Stimulated activated CD8-positive, alpha-beta memory T cell treated with anti-CD3 and anti-CD28 coated beads, Interleukin-7, amount 100 ng/mL, for 48 hours (primary cell): Measurements from ENCODE around the gene SPATS1.
"Not testable (repeated sequence)": the region's sequence is repeated elsewhere in the genome, so short reads cannot be mapped to it uniquely, and the experiment has no call there.

Experiments used
- DNase-seq, 2 donors: peaks; one replicate each; pipeline ENCODE4 v3.0.0-alpha.2; 2020; ENCODE audit warnings: low read depth in 1 of 2; ENCODE audit errors: extremely low read depth in 1 of 2

SPATS1 gene

DNA sequence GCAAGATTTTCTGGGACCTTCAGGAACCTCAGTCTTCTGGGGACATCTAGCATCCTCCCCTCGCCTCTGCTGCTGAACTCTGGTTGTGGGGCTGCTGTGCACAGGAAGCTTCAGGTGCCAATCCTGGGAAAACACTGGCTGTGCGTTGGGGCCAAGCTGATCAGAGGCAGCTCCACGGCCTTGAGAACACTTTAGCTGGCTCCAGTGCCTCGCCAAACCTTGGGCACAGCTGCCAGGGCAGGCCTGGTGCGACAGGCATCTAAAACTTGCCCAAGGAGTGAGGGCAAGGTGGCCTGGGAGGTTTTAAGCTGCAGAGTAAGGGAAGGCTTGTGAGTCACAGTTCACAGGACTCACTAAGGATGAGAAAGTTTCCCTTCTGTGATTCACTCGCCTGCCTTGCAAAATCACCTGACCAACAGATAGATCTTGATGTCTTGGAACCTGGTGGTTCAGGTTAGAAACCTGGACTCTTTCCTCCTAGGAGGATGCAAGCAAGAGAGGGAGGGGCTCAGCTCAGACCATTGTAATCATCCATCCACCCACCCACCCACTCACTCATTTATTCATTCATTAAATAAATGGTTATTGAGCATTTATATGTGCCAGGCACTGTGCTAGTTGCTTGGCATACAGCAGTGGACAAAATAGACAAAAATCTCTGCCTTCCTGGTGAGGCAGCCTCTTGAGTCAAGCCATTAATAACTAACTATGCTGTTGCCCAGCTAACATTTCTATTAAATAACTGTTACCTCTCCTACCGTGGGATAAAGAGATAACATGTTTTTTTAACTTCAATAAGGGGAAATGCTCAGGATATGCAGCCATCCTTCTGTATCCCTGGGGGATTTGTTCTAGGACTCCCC lies 2.5 kb upstream of the SPATS1 start:
- DNase-seq = peak in 1 of 2 donors; percentile 17

DNA sequence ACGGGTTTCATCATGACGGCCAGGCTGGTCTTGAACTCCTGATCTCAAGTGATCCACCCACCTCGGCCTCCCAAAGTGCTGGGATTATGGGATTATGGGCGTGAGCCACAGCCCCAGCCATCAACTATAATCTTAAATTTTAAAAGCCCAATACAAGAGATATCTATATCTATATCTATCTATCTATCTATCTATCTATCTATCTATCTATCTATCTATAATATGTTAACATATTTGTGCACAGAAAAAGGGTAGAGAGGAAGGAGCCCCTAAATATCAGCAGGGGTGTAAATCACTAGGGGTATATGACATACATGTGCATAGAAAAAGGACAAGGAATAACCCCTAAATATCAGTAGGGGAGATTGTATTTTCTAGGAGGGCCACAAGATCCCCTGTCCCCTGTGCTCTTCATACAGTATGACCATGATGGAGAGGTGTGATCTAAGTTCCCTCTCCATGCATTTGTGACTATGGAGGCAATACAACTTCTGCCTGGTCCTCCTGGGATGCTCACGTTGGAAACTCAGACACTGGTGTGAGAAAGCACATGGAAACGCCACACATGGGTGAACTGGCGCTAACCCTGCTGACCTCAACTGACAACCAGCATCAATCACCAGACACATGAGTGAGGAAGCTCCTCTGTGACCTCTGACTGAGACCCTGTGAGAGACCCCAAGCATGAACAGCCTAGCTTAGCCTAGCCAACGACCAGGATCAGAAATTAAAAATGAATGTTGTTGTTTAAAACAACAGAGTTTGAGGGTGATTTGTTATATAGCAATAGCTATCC lies 1.2 kb upstream of the SPATS1 start:
- DNase-seq = no peak

DNA sequence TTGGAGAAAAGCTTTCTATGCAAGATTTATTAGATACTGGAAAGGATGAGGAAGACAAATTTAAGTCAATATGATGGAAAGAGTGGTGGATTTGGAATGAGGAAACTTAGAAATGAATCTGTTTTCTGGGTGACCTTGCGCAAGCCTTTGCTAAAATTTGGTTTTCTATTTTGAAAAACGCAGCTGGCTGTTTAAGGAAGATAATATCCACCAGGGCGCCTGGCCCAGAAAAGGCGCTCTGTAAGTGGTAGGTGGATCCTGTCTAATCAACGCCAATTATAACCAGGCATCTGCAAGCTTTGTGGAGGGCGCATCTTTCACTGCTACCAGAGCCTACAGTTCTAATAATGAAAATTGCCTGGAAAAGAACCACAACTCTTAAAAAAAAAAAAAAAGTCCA lies 398 bp upstream of the SPATS1 start:
- no peak for DNase-seq

DNA sequence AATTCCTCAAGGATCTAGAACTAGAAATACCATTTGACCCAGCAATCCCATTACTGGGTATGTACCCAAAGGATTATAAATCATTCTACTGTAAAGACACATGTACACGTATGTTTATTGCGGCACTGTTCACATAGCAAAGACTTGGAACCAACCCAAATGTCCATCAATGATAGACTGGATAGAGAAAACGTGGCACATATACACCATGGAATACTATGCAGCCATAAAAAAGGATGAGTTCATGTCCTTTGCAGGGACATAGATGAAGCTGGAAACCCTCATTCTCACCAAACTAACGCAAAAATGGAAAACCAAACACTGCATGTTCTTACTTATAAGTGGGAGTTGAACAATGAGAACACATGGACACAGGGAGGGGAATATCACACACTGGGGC lies 4.4 kb downstream of the SPATS1 start:
- DNase-seq = not testable (repeated sequence)

DNA sequence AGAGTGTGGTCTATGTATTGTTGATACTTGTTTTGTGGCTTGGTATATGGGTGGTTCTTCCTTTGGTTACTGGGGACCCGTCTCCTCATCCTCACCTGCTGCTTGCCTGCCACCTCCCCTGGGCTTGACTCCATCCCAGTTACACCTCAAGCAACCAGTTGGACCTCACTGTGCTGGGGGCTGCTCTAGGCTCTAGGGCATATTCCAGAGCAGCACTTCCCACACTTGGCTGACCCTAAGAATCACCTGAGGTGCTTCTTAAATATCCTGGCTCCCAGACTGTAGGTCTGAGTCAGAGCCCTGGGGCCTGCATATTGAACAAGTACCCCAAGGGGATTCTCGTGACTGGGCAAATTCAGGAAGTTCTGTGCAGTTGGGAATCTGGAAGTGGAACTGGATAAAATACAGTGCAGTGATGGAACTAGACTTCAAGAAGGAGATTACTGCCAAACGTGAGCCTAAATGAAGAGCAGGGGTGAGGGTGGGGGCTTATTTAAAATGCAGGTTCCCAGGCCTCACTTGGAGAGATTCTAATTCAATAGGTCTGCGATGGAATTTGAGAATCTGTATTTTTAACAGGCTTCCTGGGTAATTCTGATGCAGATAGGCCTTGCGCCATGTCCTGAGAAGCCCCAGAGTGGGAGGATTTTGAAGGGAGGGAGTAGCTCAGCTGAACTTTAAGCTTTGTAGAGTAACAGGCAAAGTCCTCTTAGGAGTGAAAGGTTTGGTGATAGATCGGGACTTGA lies 7.6 kb downstream of the SPATS1 start:
- no peak for DNase-seq

DNA sequence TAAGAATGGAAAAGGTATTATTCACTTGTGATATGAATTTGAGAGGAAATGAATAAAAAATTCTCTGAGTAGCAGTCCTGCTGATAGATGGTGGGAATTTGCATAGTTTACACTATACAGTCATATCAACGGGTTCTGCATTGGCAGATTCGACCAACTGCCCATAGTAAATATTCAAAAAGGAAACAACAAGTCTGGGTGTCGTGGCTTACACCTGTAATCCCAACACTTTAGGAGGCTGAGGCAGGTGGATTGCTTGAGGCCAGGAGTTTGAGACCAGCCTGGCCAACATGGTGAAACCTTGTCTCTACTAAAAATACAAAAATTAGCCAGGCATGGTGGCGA lies 8.2 kb downstream of the SPATS1 start:
- DNase-seq = not testable (repeated sequence)

DNA sequence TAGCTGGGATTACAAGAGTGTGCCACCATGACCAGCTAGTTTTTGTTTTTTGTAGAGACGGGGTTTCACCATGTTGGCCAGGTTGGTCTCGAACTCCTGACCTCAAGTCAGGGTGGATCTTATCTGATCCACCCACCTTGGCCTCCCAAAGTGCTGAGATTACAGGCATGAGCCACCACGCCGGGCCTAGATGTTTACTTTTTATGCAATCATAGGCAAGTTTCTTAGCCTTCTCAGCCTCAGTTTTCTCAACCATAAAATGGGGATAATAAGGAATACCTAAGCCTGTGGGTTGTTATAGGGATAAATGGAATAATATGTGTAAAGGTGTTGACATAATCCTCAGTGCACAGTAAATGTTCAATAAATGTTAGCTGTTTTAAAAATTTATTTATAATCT lies 9.8 kb downstream of the SPATS1 start:
- DNase-seq = no peak

DNA sequence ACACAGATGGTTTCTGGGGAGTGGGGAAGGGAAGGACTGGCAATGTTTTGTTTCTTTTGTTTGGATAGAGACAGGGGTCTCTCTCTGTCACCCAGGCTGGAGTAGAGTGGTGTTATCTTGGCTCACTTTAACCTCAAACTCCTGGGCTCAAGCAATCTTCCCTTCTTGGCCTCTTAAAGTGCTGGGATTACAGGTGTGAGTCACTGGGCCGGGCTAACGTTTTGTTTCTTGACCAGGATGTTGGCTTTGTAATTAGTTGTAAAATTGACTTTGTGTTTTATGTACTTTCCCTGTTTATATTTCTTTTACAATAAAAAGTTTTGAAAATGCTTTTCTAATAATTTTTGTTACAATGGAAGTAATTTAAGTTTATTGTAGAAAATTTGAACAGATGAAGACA lies 10.9 kb downstream of the SPATS1 start:
- no peak for DNase-seq

DNA sequence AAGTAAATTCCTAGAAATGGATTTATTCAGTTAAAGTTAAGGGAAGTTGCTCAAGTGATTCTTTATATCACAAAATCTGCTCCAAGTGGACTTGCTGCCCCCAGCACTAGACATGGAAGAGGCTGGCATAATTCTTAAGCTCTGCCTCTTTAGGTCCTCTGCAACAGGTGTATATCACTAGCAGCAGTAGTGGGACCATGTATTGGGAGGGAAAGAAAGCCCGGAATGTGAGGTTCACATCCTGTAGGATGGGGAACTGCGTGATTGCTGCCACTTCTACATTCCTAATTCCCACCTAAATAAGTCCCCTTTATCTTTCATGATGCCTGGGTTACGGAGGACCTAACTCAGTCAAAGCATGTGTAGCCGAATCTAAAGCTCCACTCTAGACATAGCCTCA lies 13.2 kb downstream of the SPATS1 start:
- DNase-seq = no peak

DNA sequence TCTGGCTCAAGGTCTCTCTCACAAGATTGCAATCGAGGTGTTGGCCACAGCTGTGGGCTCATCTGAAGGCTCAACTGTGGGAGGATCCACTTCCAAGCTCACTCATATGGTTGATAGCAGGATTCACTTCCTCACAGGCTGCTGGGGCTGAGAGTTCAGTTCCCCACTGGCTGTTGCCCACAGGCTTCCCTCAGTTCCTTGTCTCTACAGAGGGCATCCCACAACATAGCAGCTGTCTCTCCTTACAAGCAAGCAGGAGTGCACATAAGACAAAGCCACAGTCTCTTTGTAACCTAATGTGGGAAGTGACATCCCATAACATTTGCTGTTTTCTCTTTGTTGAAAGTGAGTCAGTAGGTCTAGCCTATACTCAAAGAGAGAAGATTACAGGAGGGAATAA lies 14.0 kb downstream of the SPATS1 start:
- DNase-seq = no peak

DNA sequence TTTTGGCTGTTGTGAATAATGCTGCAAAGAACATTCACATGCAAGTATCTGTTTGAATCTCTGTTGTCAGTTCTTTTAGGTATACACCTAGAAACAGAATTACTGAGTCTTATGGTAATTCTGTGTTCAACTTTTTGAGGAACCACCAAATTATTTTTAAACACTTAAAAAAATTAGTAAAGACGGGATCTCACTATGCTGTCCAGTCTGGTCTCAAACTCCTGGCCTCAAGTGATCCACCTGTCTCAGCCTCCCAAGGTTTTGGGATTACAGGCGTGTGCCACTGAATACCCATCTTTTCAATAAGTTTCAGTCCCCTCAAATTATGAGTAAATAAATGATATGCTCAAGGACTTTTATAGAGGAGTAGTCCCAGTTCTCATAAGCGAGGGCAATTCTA lies 17.5 kb downstream of the SPATS1 start:
- DNase-seq = no peak

DNA sequence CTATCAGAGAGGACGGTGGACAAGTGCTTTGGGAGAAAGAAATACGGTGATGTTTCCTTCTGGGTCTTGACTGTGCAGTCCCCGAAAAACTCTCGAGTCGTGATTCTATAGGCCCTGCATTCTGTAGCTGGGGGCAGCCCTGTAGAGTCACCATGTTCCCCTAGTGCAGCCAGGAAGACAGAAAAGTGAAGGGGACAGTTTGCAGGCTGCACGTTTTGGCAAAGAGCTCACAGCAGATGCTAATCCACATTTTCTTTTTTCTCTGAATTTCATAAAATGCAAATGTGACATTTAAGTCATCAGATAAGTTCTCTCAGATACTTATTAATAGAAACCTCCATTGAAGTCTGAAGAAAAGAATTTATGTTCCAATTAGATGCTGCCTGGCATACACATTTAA lies 19.5 kb downstream of the SPATS1 start:
- DNase-seq = no peak

DNA sequence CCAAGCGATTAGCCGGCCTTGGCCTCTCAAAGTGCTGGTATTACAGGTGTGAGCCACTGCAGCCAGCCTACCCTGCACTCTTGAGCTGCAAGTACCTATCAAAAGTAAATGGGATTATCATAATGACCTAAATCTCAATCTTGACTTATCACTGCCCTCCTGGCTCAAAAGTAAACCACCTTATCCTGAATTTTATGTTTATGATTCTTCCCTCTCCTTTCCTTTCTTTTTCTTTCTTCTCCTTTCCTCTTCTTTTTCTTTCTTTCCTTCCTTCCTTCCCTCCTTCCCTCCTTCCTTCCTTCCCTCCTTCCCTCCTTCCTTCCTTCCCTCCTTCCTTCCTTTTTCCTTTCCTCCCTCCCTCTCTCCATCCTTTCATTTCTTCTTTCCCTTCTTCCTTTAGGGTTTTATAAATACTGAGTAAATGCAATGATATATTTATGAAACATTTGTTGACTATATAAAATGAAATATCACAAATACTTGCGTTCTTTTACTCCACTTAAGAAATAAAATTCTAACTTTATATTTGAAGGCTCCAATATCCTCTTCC lies 21.0 kb downstream of the SPATS1 start:
- no peak for DNase-seq

DNA sequence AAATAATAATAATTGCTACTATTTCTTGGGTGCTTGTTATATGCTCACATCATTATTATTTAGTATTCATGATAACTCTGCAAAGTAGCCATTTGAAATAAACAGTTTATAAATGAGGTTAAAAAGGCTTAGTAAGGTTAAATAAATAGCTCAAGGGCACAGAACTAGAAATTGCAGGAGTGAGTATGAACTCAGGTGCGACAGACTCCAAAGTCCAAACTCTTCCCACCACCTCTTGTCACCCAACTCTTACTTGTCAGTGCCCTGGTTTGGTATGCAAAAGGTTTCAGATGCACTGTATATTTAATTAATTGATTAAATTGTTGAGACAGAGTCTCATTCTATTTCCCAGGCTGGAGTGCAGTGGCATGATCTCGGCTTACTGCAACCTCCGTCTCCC lies 24.3 kb downstream of the SPATS1 start:
- DNase-seq = no peak

DNA sequence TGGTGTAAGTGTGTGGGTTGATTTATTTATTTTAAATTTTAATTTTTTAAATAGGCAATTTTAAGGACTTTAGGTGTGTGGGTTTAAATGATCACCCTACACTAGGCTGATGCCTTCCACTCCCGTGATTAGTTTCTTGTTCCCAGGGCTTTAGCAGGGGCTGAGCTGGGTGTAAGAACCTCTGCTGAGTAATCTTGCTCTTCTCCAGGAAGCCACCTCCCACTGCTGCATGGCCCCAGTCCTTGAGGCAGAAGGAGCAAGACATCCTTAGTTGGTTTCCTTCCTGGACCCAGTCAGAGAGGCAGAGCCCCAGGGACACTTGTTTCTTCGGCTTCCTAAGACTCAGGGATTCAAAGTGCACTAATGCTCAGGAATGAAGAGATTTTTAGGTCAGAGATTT lies 25.2 kb downstream of the SPATS1 start:
- no peak for DNase-seq

DNA sequence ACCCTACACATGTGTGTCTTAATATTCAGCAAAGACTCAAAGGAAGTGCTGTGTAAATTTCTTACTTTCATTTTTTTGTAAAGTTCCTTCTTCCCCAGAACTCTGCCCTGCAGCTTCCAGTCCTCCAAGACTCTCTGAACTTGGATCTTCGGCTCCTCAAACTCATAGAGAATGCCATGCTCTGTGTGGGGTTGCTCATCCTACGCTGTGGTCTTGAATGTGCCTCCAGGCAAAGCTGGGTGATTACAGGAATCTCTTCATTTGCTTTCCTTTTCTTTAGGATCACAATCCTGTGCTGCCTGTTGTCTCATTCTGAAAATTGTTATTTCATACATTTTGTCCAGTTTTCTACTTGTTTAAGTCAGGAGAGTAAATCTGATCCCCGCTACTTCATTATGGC lies 30.6 kb downstream of the SPATS1 start:
- DNase-seq = no peak

DNA sequence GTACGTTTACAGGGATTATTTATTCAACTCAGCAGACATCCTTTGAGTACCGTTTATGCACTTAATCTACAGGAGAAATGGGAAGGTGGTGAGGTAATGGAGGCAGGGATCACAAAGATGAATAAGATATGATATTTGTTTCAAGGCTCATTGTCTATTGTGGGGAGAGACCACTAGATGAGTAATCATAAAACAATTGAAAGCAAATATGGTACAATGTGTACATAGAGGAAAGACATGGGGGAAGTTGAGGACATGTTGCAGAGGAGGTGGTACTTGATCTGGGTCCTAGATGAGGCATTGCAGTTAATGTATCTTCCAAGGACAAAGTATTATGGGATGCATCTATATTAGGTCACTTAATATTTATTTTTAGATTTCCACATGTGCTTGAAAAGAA lies 31.3 kb downstream of the SPATS1 start:
- DNase-seq = no peak

DNA sequence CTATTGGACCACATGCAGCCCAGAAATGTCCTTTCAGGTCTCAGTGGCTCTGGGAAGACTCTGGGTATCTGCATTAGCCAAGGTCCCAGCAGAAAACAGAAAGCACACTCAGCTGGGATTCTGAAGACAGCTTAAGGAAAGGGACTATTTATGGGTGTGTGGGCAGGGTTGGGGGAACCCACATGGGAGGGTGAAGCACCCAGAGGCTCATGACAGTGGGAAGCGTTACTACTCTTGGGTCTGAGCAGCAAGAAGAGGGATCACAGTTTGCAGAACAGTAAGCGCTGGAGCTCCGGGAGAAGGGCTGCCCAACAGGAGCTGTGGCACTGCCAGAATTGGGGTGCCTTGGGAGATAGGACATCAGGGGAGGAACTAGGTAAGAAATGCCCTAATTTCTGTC lies 32.6 kb downstream of the SPATS1 start:
- no peak for DNase-seq

DNA sequence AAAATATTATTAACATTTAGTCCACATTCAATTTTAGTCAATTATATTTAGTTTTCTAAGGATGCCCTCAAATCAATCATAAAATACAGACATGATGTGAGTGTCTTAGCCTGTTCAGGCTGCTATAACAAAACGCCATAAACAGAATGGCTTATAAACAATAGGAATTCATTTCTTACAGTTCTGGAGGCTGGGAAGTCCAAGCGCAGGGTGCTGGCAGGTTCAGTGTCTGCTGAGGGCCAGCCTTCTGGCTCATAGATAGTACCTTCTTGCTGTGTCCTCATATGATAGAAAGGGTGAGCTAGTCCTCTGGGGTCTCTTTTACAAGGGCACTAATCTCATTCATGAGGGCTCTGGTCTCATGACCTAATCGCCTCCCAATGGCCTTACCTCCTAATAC lies 35.0 kb downstream of the SPATS1 start:
- DNase-seq = no peak

DNA sequence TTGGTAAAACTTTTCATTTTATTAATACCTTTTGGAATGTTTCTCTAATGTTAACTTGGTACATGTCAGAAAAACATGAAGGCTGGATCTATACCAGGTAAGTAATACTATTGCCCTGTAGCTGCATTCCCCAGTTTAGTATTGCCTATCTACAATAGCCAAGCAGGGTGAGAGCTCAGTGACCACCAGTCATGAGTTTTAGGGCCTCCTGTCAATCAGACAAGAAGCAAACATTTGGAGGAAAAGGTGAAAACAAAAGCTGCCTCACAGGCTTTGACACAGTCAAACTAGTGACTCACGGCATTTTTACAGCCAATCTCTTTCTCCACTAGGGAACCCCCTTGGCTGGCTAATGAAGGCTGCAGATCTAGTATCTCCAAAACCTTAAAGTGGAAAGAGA lies 35.5 kb downstream of the SPATS1 start:
- DNase-seq = no peak

DNA sequence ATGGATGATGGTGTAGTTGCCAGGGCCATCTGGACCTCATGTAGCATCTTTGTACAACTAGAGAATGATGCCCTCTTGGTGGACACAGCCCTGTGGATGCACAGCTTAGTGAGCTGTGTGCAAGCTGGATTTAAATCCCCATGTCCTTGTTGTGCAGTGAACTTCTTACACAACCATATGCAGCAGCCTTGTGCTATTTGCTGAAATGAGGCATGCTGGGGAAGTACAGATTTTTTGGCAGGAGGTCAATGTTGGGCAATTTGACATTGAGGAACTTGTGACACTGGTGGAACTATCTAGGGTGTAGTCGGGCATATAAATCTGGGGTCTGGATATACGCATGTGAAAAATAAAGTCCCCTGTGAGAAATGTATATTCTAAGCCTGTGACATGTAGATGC lies 39.3 kb downstream of the SPATS1 start:
- DNase-seq = no peak
